SK-N-SH (cell line): ENCODE measurements around the gene KCNJ4. TPM values are rescaled to one million over a fixed set of nuclear protein-coding genes. Genes with fewer than 3 reads are reported as not detected.
A peak's percentile ranks its signal among the peaks of the same experiment; 100 is the strongest.

Source experiments
- CTCF ChIA-PET: fragments of 300-600, 350-600 bp; formaldehyde crosslinking; extraction: SDS; loops from one replicate; lab custom pipeline; 2021; lab: Yijun Ruan, JAX
- POLR2A ChIA-PET: fragments of 350-600 bp; sonication (Branson Sonifier 250); formaldehyde crosslinking; extraction: SDS; loops from one replicate; lab custom pipeline; 2020; ENCODE audit warnings: antibody characterized with exemption, inconsistent platforms; lab: Yijun Ruan, JAX
- DNase-seq: peaks from one replicate; pipeline ENCODE4 v3.0.0; 2012
- H2AFZ ChIP-seq: fragments of 200-600 bp; sonication (generic); 2 replicates; pipeline ENCODE4 v1.8.1; 2016; ENCODE audit warnings: antibody characterized with exemption, mild to moderate bottlenecking, low read depth
- H3F3A ChIP-seq: fragments of 200-600 bp; sonication (generic); replicated peaks from 2 replicates; pipeline ENCODE3; 2016; ENCODE audit warnings: antibody characterized with exemption, mild to moderate bottlenecking; ENCODE audit not compliant: insufficient read depth
- H3K27ac ChIP-seq, 2 experiments: fragments of 200-500 bp in 1 of 2; fragments of 200-600 bp in 1 of 2; sonication (Bioruptor generic) in 1 of 2; sonication (generic), shearing (Covaris generic) in 1 of 2; 2 replicates each; pipeline versions ENCODE4 v1.5.1 to v1.6.1; 2014 to 2016; ENCODE audit warnings: low read depth in 2 of 2, inconsistent platforms in 1 of 2, low read length in 1 of 2, mild to moderate bottlenecking in 1 of 2, mixed read lengths in 1 of 2
- H3K27me3 ChIP-seq: fragments of 200-600 bp; sonication (generic), shearing (Covaris generic); 2 replicates; pipeline ENCODE4 v1.6.1; 2016; ENCODE audit warnings: mixed run types; ENCODE audit not compliant: insufficient read depth
- H3K36me3 ChIP-seq, 2 experiments: fragments of 200-500 bp in 1 of 2; fragments of 200-600 bp in 1 of 2; sonication (Bioruptor generic) in 1 of 2; sonication (generic) in 1 of 2; replicated peaks in 1 of 2; 2 replicates each; pipeline versions ENCODE3 to v1.5.1; 2014 to 2016; ENCODE audit warnings: low read length in 1 of 2, mild to moderate bottlenecking in 1 of 2; ENCODE audit not compliant: insufficient read depth in 2 of 2, control insufficient read depth in 1 of 2
- H3K4me1 ChIP-seq, 2 experiments: fragments of 200-500 bp in 1 of 2; fragments of 200-600 bp in 1 of 2; sonication (Bioruptor generic) in 1 of 2; sonication (generic), shearing (Covaris generic) in 1 of 2; 2 replicates each; pipeline versions ENCODE4 v1.5.1 to v1.6.1; 2014 to 2016; ENCODE audit warnings: low read depth in 1 of 2, low read length in 1 of 2, mixed run types in 1 of 2; ENCODE audit not compliant: insufficient read depth in 2 of 2, control insufficient read depth in 1 of 2
- H3K4me2 ChIP-seq: fragments of 200-600 bp; sonication (generic), shearing (Covaris generic); 2 replicates; pipeline ENCODE4 v1.6.1; 2017; ENCODE audit warnings: mixed run types
- H3K4me3 ChIP-seq, 2 experiments: fragments of 200-500 bp in 1 of 2; fragments of 200-600 bp in 1 of 2; sonication (Bioruptor generic) in 1 of 2; sonication (generic), shearing (Covaris generic) in 1 of 2; 2 replicates each; pipeline versions ENCODE4 v1.5.1 to v1.8.1; 2014 to 2016; ENCODE audit warnings: low read depth in 2 of 2, inconsistent platforms in 1 of 2, low read length in 1 of 2, mild to moderate bottlenecking in 1 of 2, mixed read lengths in 1 of 2, moderate library complexity in 1 of 2
- H3K79me2 ChIP-seq: fragments of 200-600 bp; sonication (generic); 2 replicates; pipeline ENCODE4 v1.8.1; 2017; ENCODE audit warnings: mild to moderate bottlenecking; ENCODE audit not compliant: insufficient read depth
- H3K9ac ChIP-seq: fragments of 200-600 bp; sonication (generic); 2 replicates; pipeline ENCODE4 v1.6.1; 2017; ENCODE audit warnings: mixed run types
- H3K9me2 ChIP-seq: fragments of 200-600 bp; sonication (generic); 2 replicates; pipeline ENCODE4 v1.6.1; 2017; ENCODE audit warnings: mixed run types
- H3K9me3 ChIP-seq: fragments of 200-600 bp; sonication (generic); 2 replicates; pipeline ENCODE4 v1.6.1; 2017; ENCODE audit warnings: mixed run types, mild to moderate bottlenecking, moderate library complexity
- H4K20me1 ChIP-seq: fragments of 200-600 bp; sonication (generic); 2 replicates; pipeline ENCODE4 v1.6.1; 2017; ENCODE audit warnings: mild to moderate bottlenecking, mixed run types; ENCODE audit not compliant: insufficient read depth
- CHD2 ChIP-seq: fragments of 150-350 bp; IDR thresholded peaks from 2 replicates; pipeline ENCODE4 v1.6.1; 2018; ENCODE audit warnings: low read length; ENCODE audit not compliant: partially characterized antibody
- EZH2phosphoT487 ChIP-seq: fragments of 200-600 bp; sonication (generic); IDR thresholded peaks from 2 replicates; pipeline ENCODE4 v1.6.1; 2017; ENCODE audit warnings: low read depth, mixed run types, mild to moderate bottlenecking, antibody characterized with exemption, moderate library complexity, borderline replicate concordance
- FOXM1 ChIP-seq: IDR thresholded peaks from 2 replicates; pipeline ENCODE4 v1.4.0; 2012; ENCODE audit warnings: low read depth, mild to moderate bottlenecking
- GABPA ChIP-seq: IDR thresholded peaks from 2 replicates; pipeline ENCODE4 v1.4.0; 2012; ENCODE audit warnings: low read depth, mild to moderate bottlenecking
- IRF3 ChIP-seq: fragments of 150-350 bp; IDR thresholded peaks from 2 replicates; pipeline ENCODE4 v1.6.1; 2016; ENCODE audit warnings: mild to moderate bottlenecking, low read depth, low read length
- MAX ChIP-seq: IDR thresholded peaks from 2 replicates; pipeline ENCODE4 v1.4.0; 2012; ENCODE audit warnings: low read depth
- MEF2A ChIP-seq: IDR thresholded peaks from 2 replicates; pipeline ENCODE4 v1.4.0; 2012; ENCODE audit warnings: low read depth, borderline replicate concordance
- NFIC ChIP-seq: IDR thresholded peaks from 2 replicates; pipeline ENCODE4 v1.4.0; 2012; ENCODE audit warnings: borderline replicate concordance
- RAD21 ChIP-seq: IDR thresholded peaks from 2 replicates; pipeline ENCODE4 v1.6.1; 2012; ENCODE audit warnings: mild to moderate bottlenecking, low read length
- RXRA ChIP-seq: IDR thresholded peaks from 2 replicates; pipeline ENCODE4 v1.4.0; 2012; ENCODE audit warnings: low read depth, mild to moderate bottlenecking, borderline replicate concordance
- SMC3 ChIP-seq: IDR thresholded peaks from 2 replicates; pipeline ENCODE4 v1.6.1; 2012; ENCODE audit warnings: low read depth, low read length, improper control_type of control experiment
- USF1 ChIP-seq: IDR thresholded peaks from 2 replicates; pipeline ENCODE4 v1.4.0; 2012; ENCODE audit warnings: low read depth, borderline replicate concordance
- USF2 ChIP-seq: fragments of 150-350 bp; IDR thresholded peaks from 2 replicates; pipeline ENCODE4 v1.6.1; 2017; ENCODE audit warnings: antibody characterized with exemption, low read length, low read depth, borderline replicate concordance
- WGBS: methylation state at CpG from one replicate; pipeline ENCODE4 v1.1.6; 2017; ENCODE audit warnings: low lambda C conversion rate; 5-methylcytosine and 5-hydroxymethylcytosine counted together
- polyA plus RNA-seq, 3 experiments: library from polyadenylated mRNA; depleted of rRNA; stranded (reverse); fragments of >200 nt; gene quantifications; 2 replicates each; pipeline ENCODE4 v1.2.3, GENCODE V29; 2012

Gene KCNJ4
- polyA plus RNA-seq, 1 of the 3 experiments (the other 2 are of a cell fraction): not detected

GRCh38 chr22:38460426-38460840, 5.4 kb upstream of the KCNJ4 start:
- no peak overlapping the region for H2AFZ ChIP-seq
- no peak overlapping the region for H3K27ac ChIP-seq
- no peak overlapping the region for H3K4me3 ChIP-seq
- no peak for DNase-seq
- TF ChIP-seq SMC3 (no peak), USF2 (no peak), NFIC (no peak), RXRA (no peak), GABPA (no peak)
- H3K36me3 ChIP-seq: no peaks in the 10 kb centered on the region
- no peak overlapping the region for H3K4me2 ChIP-seq
- WGBS: 80% methylated on average over 6 of the region's 8 CpGs
- H3K9me3 ChIP-seq: no peaks in the 10 kb centered on the region
- H3K79me2 ChIP-seq: no peaks in the 10 kb centered on the region
- ChIA-PET CTCF (no interaction called here), POLR2A (no interaction called here)
- no peaks in the 10 kb centered on the region for H4K20me1 ChIP-seq
- H3K9me2 ChIP-seq: no peaks in the 10 kb centered on the region
- H3K9ac ChIP-seq: no peak overlapping the region
- H3K27me3 ChIP-seq: no peaks in the 10 kb centered on the region; the same call in 1 of the 2 replicates
- H3F3A ChIP-seq: no peaks in the 10 kb centered on the region
- H3K4me1 ChIP-seq: peaks cover 0 to 14% of the 10 kb centered on the region in 2 experiments; a peak in 1 of 4 replicates

- H3F3A ChIP-seq: no peaks in the 10 kb centered on the region
- CTCF ChIA-PET: no interaction called here
- POLR2A ChIA-PET: no interaction called here
These were observed 2.1 kb upstream of the KCNJ4 start for GRCh38 chr22:38456841-38457699.

More at GRCh38 chr22:38456841-38457699, 2.1 kb upstream of the KCNJ4 start:
- Histone ChIP-seq H3K9ac (no peak overlapping the region), H4K20me1 (no peaks in the 10 kb centered on the region), H3K27me3 (no peaks in the 10 kb centered on the region; the same call in 1 of the 2 replicates), H3K79me2 (no peaks in the 10 kb centered on the region), H3K4me2 (no peak overlapping the region), H3K4me3 (no peak overlapping the region), H2AFZ (no peak overlapping the region), H3K27ac (no peak overlapping the region; a peak in 1 of 4 replicates), H3K9me3 (no peaks in the 10 kb centered on the region), H3K36me3 (no peaks in the 10 kb centered on the region)
- WGBS: 76% methylated on average over 8 of the region's 14 CpGs
- TF ChIP-seq NFIC: no peak
- no peak for TF ChIP-seq RAD21
- TF ChIP-seq FOXM1: no peak
- no peak for TF ChIP-seq EZH2phosphoT487
- no peak for TF ChIP-seq IRF3
- no peak for TF ChIP-seq USF1
- no peak for TF ChIP-seq MEF2A
- TF ChIP-seq MAX: no peak
- TF ChIP-seq CHD2: no peak
- TF ChIP-seq, all 33 proteins: peak for 0
- peak; percentile 47 for DNase-seq
- H3K9me2 ChIP-seq: no peaks in the 10 kb centered on the region
- H3K4me1 ChIP-seq: peaks cover 0 to 14% of the 10 kb centered on the region in 2 experiments; a peak in 1 of 4 replicates
